A673 (cell line): Measurements from ENCODE around the gene POLR2J. TPM values are rescaled to one million over a fixed set of nuclear protein-coding genes. Genes with fewer than 3 reads are reported as not detected.

Experiments used
- BruUV-seq: library from RNA; stranded (reverse); fragments of 400-500 nt; replicated peaks from 2 replicates; lab custom pipeline; 2021; lab: Mats Ljungman, UMichigan
- CTCF ChIA-PET: fragments of 300-600 bp; sonication (Branson Sonifier 250); formaldehyde crosslinking; loops from one replicate; lab custom pipeline; 2022; ENCODE audit warnings: antibody characterized with exemption; lab: Charles Lee
- POLR2A ChIA-PET: fragments of 300-600 bp; sonication (Branson Sonifier 250); formaldehyde crosslinking; loops from one replicate; lab custom pipeline; 2022; ENCODE audit warnings: antibody characterized with exemption; ENCODE audit not compliant: low non-redundant PET; lab: Charles Lee
- DNase-seq: peaks from one replicate; pipeline ENCODE4 v3.0.0-alpha.2; 2015; ENCODE audit warnings: low spot score
- H3K27ac ChIP-seq: fragments of 200-600 bp; sonication (generic); 2 replicates; pipeline ENCODE4 v1.5.1; 2016; ENCODE audit warnings: mixed run types, low read depth, mild to moderate bottlenecking, mixed read lengths, antibody characterized with exemption, low read length; ENCODE audit not compliant: poor library complexity, severe bottlenecking
- H3K27me3 ChIP-seq: fragments of 200-600 bp; sonication (generic); replicated peaks from 2 replicates; pipeline ENCODE4 v1.6.1; 2017; ENCODE audit warnings: mixed run types, low read depth, mild to moderate bottlenecking, mixed read lengths, antibody characterized with exemption, low read length; ENCODE audit not compliant: insufficient read depth, poor library complexity
- H3K36me3 ChIP-seq: fragments of 200-600 bp; sonication (generic); 2 replicates; pipeline ENCODE4 v1.6.1; 2016; ENCODE audit warnings: mixed run types, mild to moderate bottlenecking, mixed read lengths, antibody characterized with exemption, low read length; ENCODE audit not compliant: insufficient read depth, poor library complexity, severe bottlenecking
- H3K4me1 ChIP-seq: fragments of 200-600 bp; sonication (generic); 2 replicates; pipeline ENCODE4 v1.6.1; 2017; ENCODE audit warnings: mixed run types, mild to moderate bottlenecking, mixed read lengths, antibody characterized with exemption, low read length; ENCODE audit not compliant: insufficient read depth, poor library complexity, severe bottlenecking
- H3K4me3 ChIP-seq: fragments of 200-600 bp; sonication (generic); 2 replicates; pipeline ENCODE4 v1.5.1; 2016; ENCODE audit warnings: low read depth, mixed run types, mild to moderate bottlenecking, mixed read lengths, low read length; ENCODE audit not compliant: poor library complexity, severe bottlenecking
- H3K9me3 ChIP-seq: fragments of 200-600 bp; sonication (generic); 2 replicates; pipeline ENCODE4 v1.6.1; 2016; ENCODE audit warnings: mixed run types, low read depth, mild to moderate bottlenecking, mixed read lengths, antibody characterized with exemption, low read length; ENCODE audit not compliant: poor library complexity, severe bottlenecking
- CTCF ChIP-seq: fragments of 300-800, 200-600 bp; sonication (generic); conservative IDR thresholded peaks from 2 replicates; pipeline ENCODE4 v1.5.1; 2017; ENCODE audit warnings: low read depth, mild to moderate bottlenecking, antibody characterized with exemption, low read length, moderate library complexity, mixed read lengths
- EZH2 ChIP-seq: fragments of 200-600 bp; sonication (generic); IDR thresholded peaks from 2 replicates; pipeline ENCODE4 v1.6.1; 2017; ENCODE audit warnings: borderline replicate concordance, low read depth, mild to moderate bottlenecking, mixed read lengths, antibody characterized with exemption, low read length; ENCODE audit not compliant: poor library complexity, severe bottlenecking
- intact Hi-C: fragments of 100-400 bp; cut with micrococcal nuclease; formaldehyde crosslinking; loops from one replicate; pipeline ENCODE4 v1.10.0; 2022; ENCODE audit not compliant: unreplicated experiment
- total RNA-seq: library from RNA; stranded (reverse); gene quantifications from 2 replicates; pipeline ENCODE4 v1.2.3, GENCODE V29; 2021

The POLR2J gene
- total RNA-seq, 1 experiment from 2014 or later: 52.2 TPM

- POLR2A ChIA-PET: interaction anchor here (0.6 kb wide), 1 partner anchor 138 kb away, joined by 3 read pairs; no protein-coding TSS in a partner anchor
Measured at GRCh38 chr7:102468478-102469350, 10.0 kb downstream of the POLR2J start.

GRCh38 chr7:102467581-102468477 lies 10.9 kb downstream of the POLR2J start:
- no peak for DNase-seq
- intact Hi-C loops: no loop called here
- Histone ChIP-seq H3K27me3 (no peaks in the 10 kb centered on the region), H3K27ac (no peak overlapping the region), H3K4me3 (no peak overlapping the region), H3K36me3 (peaks cover 18% of the 10 kb centered on the region), H3K4me1 (peaks cover 14% of the 10 kb centered on the region), H3K9me3 (no peaks in the 10 kb centered on the region)
- no peak for TF ChIP-seq CTCF
- no peak for TF ChIP-seq EZH2
- POLR2A ChIA-PET: no interaction called here
- no TSS peak for BruUV-seq
- CTCF ChIA-PET: no interaction called here

More at GRCh38 chr7:102468478-102469350, 10.0 kb downstream of the POLR2J start:
- Histone ChIP-seq H3K4me3 (no peak overlapping the region), H3K4me1 (peaks cover 10% of the 10 kb centered on the region), H3K27ac (no peak overlapping the region), H3K27me3 (no peaks in the 10 kb centered on the region), H3K36me3 (peaks cover 26% of the 10 kb centered on the region), H3K9me3 (no peaks in the 10 kb centered on the region)
- intact Hi-C loops: no loop called here
- CTCF ChIA-PET: no interaction called here
- no peak for DNase-seq
- BruUV-seq: no TSS peak
- TF ChIP-seq EZH2: no peak
- TF ChIP-seq CTCF: no peak

- no peak for DNase-seq
- H3K36me3 ChIP-seq: peaks cover 10% of the 10 kb centered on the region
- H3K9me3 ChIP-seq: no peaks in the 10 kb centered on the region
- intact Hi-C loops: no loop called here
- H3K4me3 ChIP-seq: peak overlapping the region; percentile 96
- no peaks in the 10 kb centered on the region for H3K27me3 ChIP-seq
- BruUV-seq: no TSS peak
- peak overlapping the region; percentile 85 for H3K27ac ChIP-seq
- ChIA-PET POLR2A (no interaction called here), CTCF (no interaction called here)
- no peak for TF ChIP-seq CTCF
- no peak for TF ChIP-seq EZH2
- peaks cover 14% of the 10 kb centered on the region for H3K4me1 ChIP-seq
Measured at GRCh38 chr7:102466097-102466496, 12.6 kb downstream of the POLR2J start.
